Measurements from ENCODE around the gene KLRF1.
A peak's percentile ranks its signal among the peaks of the same experiment; 100 is the strongest.

KLRF1 gene

GRCh38 chr12:9809866-9810265, 17.4 kb upstream of the KLRF1 start:
- no peak for DNase-seq

- DNase-seq = no peak
These were observed 16.6 kb upstream of the KLRF1 start for GRCh38 chr12:9810671-9811070.

GRCh38 chr12:9811621-9812020, 15.7 kb upstream of the KLRF1 start:
- DNase-seq = no peak

GRCh38 chr12:9813821-9814798, 13.2 kb upstream of the KLRF1 start:
- DNase-seq = peak; percentile 94

GRCh38 chr12:9820281-9820930, 6.9 kb upstream of the KLRF1 start:
- no peak for DNase-seq

- DNase-seq = no peak
These were observed 2.2 kb downstream of the KLRF1 start for GRCh38 chr12:9829483-9829882.

- no peak for DNase-seq
These were observed 2.7 kb downstream of the KLRF1 start for GRCh38 chr12:9829982-9830381.

GRCh38 chr12:9831720-9832119, 4.4 kb downstream of the KLRF1 start:
- DNase-seq = no peak

- no peak for DNase-seq
These were observed 16.1 kb downstream of the KLRF1 start for GRCh38 chr12:9843407-9843806.

GRCh38 chr12:9848899-9849298, 21.6 kb downstream of the KLRF1 start:
- no peak for DNase-seq

- DNase-seq = no peak
These were observed 23.8 kb downstream of the KLRF1 start for GRCh38 chr12:9851050-9851449.

GRCh38 chr12:9851927-9852326, 24.6 kb downstream of the KLRF1 start:
- no peak for DNase-seq

GRCh38 chr12:9856151-9856550, 28.9 kb downstream of the KLRF1 start:
- DNase-seq = no peak

GRCh38 chr12:9856894-9857293, 29.6 kb downstream of the KLRF1 start:
- no peak for DNase-seq

GRCh38 chr12:9858135-9858534, 30.9 kb downstream of the KLRF1 start:
- no peak for DNase-seq

- no peak for DNase-seq
These were observed 37.8 kb downstream of the KLRF1 start for GRCh38 chr12:9864913-9865675.

GRCh38 chr12:9866860-9867269, 39.6 kb downstream of the KLRF1 start:
- DNase-seq = no peak

- no peak for DNase-seq
These were observed 40.2 kb downstream of the KLRF1 start for GRCh38 chr12:9867531-9867930.

GRCh38 chr12:9868311-9868801, 41.1 kb downstream of the KLRF1 start:
- no peak for DNase-seq

- no peak for DNase-seq
These were observed 41.6 kb downstream of the KLRF1 start for GRCh38 chr12:9868951-9869306.

- DNase-seq = peak; percentile 19 to 30
These were observed 42.3 kb downstream of the KLRF1 start, which contains the start of gene CLEC2B for GRCh38 chr12:9869307-9870161. Gene CLEC2B (minus strand): TSS chr12:9869354.

- no peak for DNase-seq
These were observed 43.1 kb downstream of the KLRF1 start for GRCh38 chr12:9870286-9870866.

Measured in stimulated activated CD4-positive, alpha-beta T cell treated with anti-CD3 and anti-CD28 coated beads, Interleukin-2, amount 100 ng/mL, for 24 hours (primary cell).